GM12878 (cell line): ENCODE measurements around the gene PIP4K2B. TPM values are rescaled to one million over a fixed set of nuclear protein-coding genes. Genes with fewer than 3 reads are reported as not detected.

ENCODE experiments used
- BHLHE40 ChIP-seq, 2 experiments: fragments of 450-650 bp in 1 of 2; IDR thresholded peaks; 2 replicates each; pipeline ENCODE4 v1.6.1; 2011 to 2017; ENCODE audit warnings: low read depth in 2 of 2, borderline replicate concordance in 1 of 2, improper control_type of control experiment in 1 of 2, low read length in 1 of 2, mild to moderate bottlenecking in 1 of 2
- BMI1 ChIP-seq: fragments of 450-650 bp; IDR thresholded peaks from 2 replicates; pipeline ENCODE4 v1.6.1; 2016; ENCODE audit warnings: mild to moderate bottlenecking, moderate library complexity, borderline replicate concordance
- DPF2 ChIP-seq: fragments of 450-650 bp; IDR thresholded peaks from 2 replicates; pipeline ENCODE4 v1.6.1; 2017; ENCODE audit warnings: mild to moderate bottlenecking
- HDGF ChIP-seq: fragments of 450-650 bp; IDR thresholded peaks from 2 replicates; pipeline ENCODE4 v1.6.1; 2016; ENCODE audit warnings: antibody characterized with exemption
- IRF3 ChIP-seq: fragments of 450-650 bp; IDR thresholded peaks from 2 replicates; pipeline ENCODE4 v1.6.1; 2014; ENCODE audit warnings: mild to moderate bottlenecking
- KLF5 ChIP-seq: fragments of 450-650 bp; IDR thresholded peaks from 2 replicates; pipeline ENCODE4 v1.6.1; 2014; ENCODE audit warnings: mild to moderate bottlenecking; ENCODE audit not compliant: partially characterized antibody
- MEF2B ChIP-seq: fragments of 450-650 bp; IDR thresholded peaks from 2 replicates; pipeline ENCODE4 v1.6.1; 2018; ENCODE audit warnings: mild to moderate bottlenecking, moderate library complexity; ENCODE audit not compliant: partially characterized antibody, poor library complexity, severe bottlenecking
- MTA2 ChIP-seq: fragments of 450-650 bp; IDR thresholded peaks from 2 replicates; pipeline ENCODE4 v1.6.1; 2016; ENCODE audit warnings: low read depth, mild to moderate bottlenecking, moderate library complexity
- MTA3 ChIP-seq: IDR thresholded peaks from 2 replicates; pipeline ENCODE4 v1.6.1; 2012; ENCODE audit warnings: low read length, inconsistent platforms, borderline replicate concordance
- NR2C2 ChIP-seq: IDR thresholded peaks from 2 replicates; pipeline ENCODE4 v1.6.1; 2011; ENCODE audit warnings: borderline replicate concordance, low read depth; ENCODE audit not compliant: control insufficient read depth, insufficient read length
- PML ChIP-seq: IDR thresholded peaks from 2 replicates; pipeline ENCODE4 v1.6.1; 2012; ENCODE audit warnings: low read length, inconsistent platforms
- POLR2A ChIP-seq: IDR thresholded peaks from 2 replicates; pipeline ENCODE4 v1.6.1; 2011; ENCODE audit warnings: low read depth, mild to moderate bottlenecking, low read length
- POU2F2 ChIP-seq: IDR thresholded peaks from 3 replicates; pipeline ENCODE4 v1.6.1; 2011; ENCODE audit warnings: low read depth, mild to moderate bottlenecking, low read length, borderline replicate concordance
- PRDM15 ChIP-seq: fragments of 450-650 bp; formaldehyde crosslinking; IDR thresholded peaks from 2 replicates; pipeline ENCODE4 v1.4.0; 2020; ENCODE audit warnings: mild to moderate bottlenecking, moderate library complexity
- SMAD5 ChIP-seq: IDR thresholded peaks from 2 replicates; pipeline ENCODE4 v1.6.1; 2016; ENCODE audit warnings: antibody characterized with exemption, low read depth
- SREBF1 ChIP-seq: IDR thresholded peaks from 2 replicates; pipeline ENCODE4 v1.6.1; 2012; ENCODE audit warnings: mild to moderate bottlenecking, low read length
- SRF ChIP-seq, 2 experiments: IDR thresholded peaks; 2 replicates each; pipeline ENCODE4 v1.6.1; 2011; ENCODE audit warnings: low read depth in 2 of 2, low read length in 2 of 2, mild to moderate bottlenecking in 1 of 2, moderate library complexity in 1 of 2
- TARDBP ChIP-seq: IDR thresholded peaks from 2 replicates; pipeline ENCODE4 v1.6.1; 2016; ENCODE audit warnings: borderline replicate concordance
- ZBED1 ChIP-seq: IDR thresholded peaks from 2 replicates; pipeline ENCODE4 v1.6.1; 2016; ENCODE audit warnings: borderline replicate concordance
- ZBTB11 ChIP-seq: fragments of 450-650 bp; formaldehyde crosslinking; IDR thresholded peaks from 2 replicates; pipeline ENCODE4 v1.5.0; 2022; ENCODE audit warnings: mild to moderate bottlenecking, missing genetic modification characterization
- ZNF24 ChIP-seq: fragments of 450-650 bp; IDR thresholded peaks from 2 replicates; pipeline ENCODE4 v1.6.1; 2017; ENCODE audit warnings: antibody characterized with exemption, mild to moderate bottlenecking
- ZZZ3 ChIP-seq: IDR thresholded peaks from 2 replicates; pipeline ENCODE4 v1.6.1; 2011; ENCODE audit warnings: low read depth; ENCODE audit not compliant: control insufficient read depth, insufficient read length
- polyA plus RNA-seq, 11 experiments: library from polyadenylated mRNA; depleted of rRNA in 4 of 11; unstranded in 6 of 11; stranded (reverse) in 5 of 11; fragments of >200 nt; fragmentation: Nextera tagmentation in 4 of 11; fragmentation: Illumina TruSeq in 1 of 11; extraction: Ambion mirVana in 4 of 11; extraction: Trizol in 1 of 11; gene quantifications; 1 replicate in 1 of 11; 2 replicates in 10 of 11; pipeline versions ENCODE4 v1.2.1 to v1.2.3, GENCODE V29; 2011 to 2016; ENCODE audit warnings: inconsistent platforms in 2 of 11, missing spikeins in 2 of 11, low read depth in 1 of 11
- total RNA-seq, 4 experiments: library from RNA; depleted of rRNA in 3 of 4; stranded (reverse); fragments of >200 nt in 3 of 4; fragmentation: Illumina TruSeq in 1 of 4; extraction: Trizol in 1 of 4; gene quantifications; 2 replicates each; pipeline versions ENCODE4 v1.2.1 to v1.2.3, GENCODE V29; 2013 to 2021
- TF ChIP-seq, protein P1 (sequence below): fragments of 450-650 bp; IDR thresholded peaks from 2 replicates; pipeline ENCODE4 v1.6.1; 2016; ENCODE audit warnings: mild to moderate bottlenecking

The PIP4K2B gene
- total and polyA plus RNA-seq, 10 of the 15 experiments (the other 5 are each of a cell fraction or from before 2014, with no cell fraction given), result 3.8 to 30.3 (median 18.2) TPM

DNA sequence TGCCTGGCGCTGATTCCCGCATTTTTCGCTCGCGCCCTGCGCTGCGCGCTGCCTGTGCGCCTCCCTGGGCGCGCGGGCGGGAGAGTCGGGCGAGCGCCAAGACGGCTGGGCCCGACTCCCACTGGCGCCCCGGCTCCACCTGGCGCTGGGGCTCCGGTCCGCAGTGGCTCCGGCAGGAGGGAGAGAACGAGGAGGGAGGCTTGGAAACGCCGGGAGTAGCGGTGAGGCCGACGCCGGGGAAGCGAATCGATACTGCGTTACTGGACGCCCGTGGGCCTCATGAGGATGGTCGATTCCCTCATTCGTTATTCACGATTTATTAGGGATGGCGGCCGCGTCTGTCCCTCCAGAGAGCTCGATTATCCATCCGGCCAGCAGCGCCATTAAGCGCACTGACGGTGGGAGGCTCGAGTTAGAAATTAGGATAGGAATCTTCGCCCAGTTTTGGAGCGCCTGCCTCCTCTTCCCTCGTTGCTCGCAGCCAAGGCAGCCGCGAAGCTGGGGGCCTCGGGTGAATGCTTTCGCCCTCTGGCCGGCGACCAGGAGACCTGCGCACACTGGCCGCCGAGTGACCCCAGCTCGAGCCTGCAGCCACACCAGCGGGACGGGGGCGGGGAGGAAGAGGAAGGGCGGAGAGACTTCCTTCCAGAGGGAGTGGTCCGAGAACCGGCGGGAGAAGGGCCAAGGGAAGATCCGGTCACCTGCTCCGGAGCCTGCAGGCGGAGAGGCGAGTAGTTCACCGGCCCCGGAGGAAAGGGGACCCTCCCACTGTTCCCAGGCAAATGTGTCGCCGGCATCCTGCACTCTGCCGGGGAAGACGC lies 49.9 kb downstream of the PIP4K2B start (continued):
- TF ChIP-seq DPF2 (no peak), POU2F2 (no peak), NR2C2 (no peak), MTA3 (no peak), PRDM15 (CRISPR knock-in tag) (no peak), BHLHE40 (IDR thresholded peaks at IDR 0.05; ENCODE audit: borderline replicate concordance in 1 of 2, low read depth in 2 of 2, low read length in 1 of 2) (peak in 1 of 2 experiments; percentile 62; a peak in 1 of 4 replicates), ZBED1 (no peak), PML (peak; percentile 27; the same call in 1 of the 2 replicates), ZZZ3 (no peak), ZNF24 (no peak), SRF (IDR thresholded peaks at IDR 0.05; ENCODE audit: low read depth in 2 of 2, low read length in 2 of 2) (no peak), MEF2B (no peak), POLR2A (no peak), BMI1 (no peak), SREBF1 (no peak), KLF5 (no peak), HDGF (no peak), IRF3 (no peak), TARDBP (no peak), ZBTB11 (CRISPR knock-in tag) (no peak), SMAD5 (peak; percentile 71; the same call in 1 of the 2 replicates), MTA2 (peak; percentile 37; the same call in 1 of the 2 replicates)
- TF ChIP-seq, protein P1, sequence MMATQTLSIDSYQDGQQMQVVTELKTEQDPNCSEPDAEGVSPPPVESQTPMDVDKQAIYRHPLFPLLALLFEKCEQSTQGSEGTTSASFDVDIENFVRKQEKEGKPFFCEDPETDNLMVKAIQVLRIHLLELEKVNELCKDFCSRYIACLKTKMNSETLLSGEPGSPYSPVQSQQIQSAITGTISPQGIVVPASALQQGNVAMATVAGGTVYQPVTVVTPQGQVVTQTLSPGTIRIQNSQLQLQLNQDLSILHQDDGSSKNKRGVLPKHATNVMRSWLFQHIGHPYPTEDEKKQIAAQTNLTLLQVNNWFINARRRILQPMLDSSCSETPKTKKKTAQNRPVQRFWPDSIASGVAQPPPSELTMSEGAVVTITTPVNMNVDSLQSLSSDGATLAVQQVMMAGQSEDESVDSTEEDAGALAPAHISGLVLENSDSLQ, result no peak
